NCI-H510A treated with DMSO at 0.1 percent for 48 hours (cell line): ENCODE measurements around the gene YJU2.
"Not testable (repeated sequence)": the region's sequence is repeated elsewhere in the genome, so short reads cannot be mapped to it uniquely, and the experiment has no call there.

Experiments used
- DNase-seq: peaks from one replicate; lab custom pipeline; 2025; lab: John Stamatoyannopoulos, UW

YJU2 gene

GRCh38 chr19:4267901-4268815 lies 21.3 kb downstream of the YJU2 start:
- DNase-seq = no peak

DNA sequence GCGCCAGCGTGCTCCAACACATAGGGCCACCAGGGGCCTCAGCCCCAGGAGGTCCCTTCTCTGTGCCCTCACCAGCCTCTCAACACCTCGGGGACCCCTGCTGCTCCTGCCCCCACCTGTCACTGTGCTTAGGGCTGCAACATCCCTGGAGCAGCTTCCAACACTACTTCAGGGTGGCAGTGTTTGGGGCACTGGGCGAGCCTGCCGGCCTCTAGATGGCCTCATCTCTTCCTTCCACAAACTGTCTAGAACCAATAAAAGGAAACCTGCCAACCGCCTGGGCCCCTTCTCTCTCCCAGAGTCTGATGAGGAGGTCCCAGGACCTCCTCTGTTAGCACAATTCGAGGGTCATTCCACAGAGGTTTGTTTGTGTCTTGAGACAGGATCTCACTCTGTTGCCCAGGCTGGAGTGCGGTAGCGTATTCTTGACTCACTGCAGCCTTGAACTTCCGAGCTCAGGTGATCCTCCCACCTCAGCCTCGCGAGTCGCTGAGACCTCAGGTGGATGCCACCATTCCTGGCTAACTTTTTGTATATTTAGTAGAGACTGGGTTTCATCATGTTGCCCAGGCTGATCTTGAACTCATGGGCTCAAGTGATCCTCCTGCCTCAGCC lies 22.0 kb downstream of the YJU2 start:
- no peak for DNase-seq

DNA sequence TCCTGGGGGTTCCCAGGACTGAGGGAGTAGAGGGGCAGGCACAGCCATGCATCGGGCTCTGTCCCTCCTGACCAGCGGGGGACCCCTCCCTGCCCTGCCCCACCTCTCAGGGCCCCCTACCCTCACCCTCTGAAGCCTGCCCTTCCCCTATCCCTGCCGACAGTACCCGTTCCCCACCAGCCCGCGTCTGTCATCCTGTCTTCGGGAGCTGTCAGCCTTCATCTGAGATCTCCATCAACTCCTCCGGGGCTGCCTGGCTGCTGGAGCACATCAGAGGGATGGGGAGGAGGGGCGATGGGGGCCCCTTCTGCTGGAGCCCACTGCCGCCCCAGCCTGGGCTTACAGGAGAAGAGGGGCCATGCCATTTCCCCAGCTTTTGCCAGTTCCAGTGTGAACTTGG lies 26.0 kb downstream of the YJU2 start:
- no peak for DNase-seq

- not testable (repeated sequence) for DNase-seq
Measured at GRCh38 chr19:4274321-4274686, 27.4 kb downstream of the YJU2 start.

DNA sequence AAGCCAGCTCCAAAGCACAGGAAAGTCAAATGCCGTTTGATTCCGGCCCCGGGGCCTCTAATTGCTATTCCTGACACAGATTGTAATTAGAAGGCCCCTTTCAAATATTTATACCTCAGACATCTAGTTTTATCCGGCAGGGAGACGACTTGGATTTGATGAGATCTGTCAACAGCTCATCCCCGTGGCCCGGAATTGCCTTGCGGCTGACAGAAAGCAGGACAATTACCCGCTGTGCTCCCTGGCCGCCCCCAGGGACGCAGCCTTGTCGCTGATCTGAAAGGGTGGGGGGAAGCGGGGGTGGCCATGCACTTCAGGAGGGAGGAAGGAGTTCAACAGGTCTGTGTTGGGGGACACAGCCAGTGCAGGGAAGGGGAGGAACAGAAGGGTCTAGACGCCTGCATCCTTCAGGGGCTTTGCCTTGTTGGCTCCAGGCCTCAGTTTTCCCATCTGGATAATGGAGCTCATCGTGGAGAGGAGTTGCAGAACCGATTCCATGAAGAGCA lies 30.4 kb downstream of the YJU2 start:
- no peak for DNase-seq

DNA sequence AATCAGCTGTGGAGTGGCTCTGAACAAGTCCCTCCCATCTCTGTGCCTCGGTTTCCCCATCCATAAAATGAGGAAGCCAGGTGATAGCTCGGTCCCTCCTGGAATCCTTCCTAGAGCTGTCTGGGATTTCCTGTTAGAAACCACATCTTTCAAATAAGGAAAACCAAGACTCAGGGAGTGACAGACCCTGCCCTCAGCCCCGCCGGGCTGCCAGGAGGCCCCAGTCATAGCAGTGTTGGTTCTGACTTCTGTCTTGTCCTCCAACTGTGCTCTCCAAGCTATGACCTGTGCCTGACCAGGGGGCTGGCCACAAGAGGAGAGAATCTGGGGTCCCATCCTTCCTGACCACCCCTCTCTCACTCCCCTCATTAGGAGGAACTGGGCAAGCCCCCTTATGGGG lies 31.1 kb downstream of the YJU2 start:
- DNase-seq = no peak

- DNase-seq = no peak
Measured at GRCh38 chr19:4278419-4279266, 31.8 kb downstream of the YJU2 start, which contains the start of gene SHD. Gene SHD (plus strand): TSS chr19:4279266. CDS start chr19:4280064, 798 bp downstream.

GRCh38 chr19:4279267-4279529 lies 32.3 kb downstream of the YJU2 start:
- DNase-seq = no peak

DNA sequence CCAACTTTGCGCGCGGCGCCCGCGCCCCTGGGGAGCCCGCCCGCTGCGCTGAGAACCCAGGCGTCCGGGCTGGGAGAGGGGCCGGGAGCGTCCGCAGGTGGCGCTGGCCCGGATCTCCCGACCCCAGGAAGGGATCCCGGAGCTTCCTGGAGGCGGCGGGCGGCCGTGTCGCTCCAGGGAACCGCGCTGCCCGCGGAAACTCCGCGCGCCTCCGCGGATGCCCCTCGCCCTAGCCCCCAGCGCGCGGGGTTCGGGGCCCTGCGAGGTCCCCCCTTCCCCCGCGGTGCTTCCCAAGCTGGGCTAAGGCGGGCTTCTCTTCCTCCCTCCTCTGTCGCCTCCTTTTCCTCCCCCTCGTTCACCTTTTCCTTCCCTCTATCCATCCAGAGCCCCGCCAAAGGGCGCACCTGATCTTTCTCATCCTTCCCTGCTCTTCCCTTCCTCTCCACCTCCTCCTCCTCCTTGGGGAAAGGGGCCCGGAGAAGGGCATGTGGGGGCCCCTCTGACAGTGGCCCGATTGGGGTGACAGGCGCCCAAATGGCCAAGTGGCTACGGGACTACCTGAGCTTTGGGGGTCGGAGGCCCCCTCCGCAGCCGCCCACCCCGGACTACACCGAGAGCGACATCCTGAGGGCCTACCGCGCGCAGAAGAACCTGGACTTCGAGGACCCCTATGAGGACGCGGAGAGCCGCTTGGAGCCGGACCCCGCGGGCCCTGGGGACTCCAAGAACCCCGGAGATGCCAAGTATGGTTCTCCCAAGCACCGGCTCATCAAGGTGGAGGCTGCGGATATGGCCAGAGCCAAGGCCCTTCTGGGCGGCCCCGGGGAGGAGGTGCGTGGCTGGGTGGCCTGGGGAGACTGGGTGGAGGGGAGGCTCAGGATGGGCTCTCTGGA lies 32.9 kb downstream of the YJU2 start:
- no peak for DNase-seq

DNA sequence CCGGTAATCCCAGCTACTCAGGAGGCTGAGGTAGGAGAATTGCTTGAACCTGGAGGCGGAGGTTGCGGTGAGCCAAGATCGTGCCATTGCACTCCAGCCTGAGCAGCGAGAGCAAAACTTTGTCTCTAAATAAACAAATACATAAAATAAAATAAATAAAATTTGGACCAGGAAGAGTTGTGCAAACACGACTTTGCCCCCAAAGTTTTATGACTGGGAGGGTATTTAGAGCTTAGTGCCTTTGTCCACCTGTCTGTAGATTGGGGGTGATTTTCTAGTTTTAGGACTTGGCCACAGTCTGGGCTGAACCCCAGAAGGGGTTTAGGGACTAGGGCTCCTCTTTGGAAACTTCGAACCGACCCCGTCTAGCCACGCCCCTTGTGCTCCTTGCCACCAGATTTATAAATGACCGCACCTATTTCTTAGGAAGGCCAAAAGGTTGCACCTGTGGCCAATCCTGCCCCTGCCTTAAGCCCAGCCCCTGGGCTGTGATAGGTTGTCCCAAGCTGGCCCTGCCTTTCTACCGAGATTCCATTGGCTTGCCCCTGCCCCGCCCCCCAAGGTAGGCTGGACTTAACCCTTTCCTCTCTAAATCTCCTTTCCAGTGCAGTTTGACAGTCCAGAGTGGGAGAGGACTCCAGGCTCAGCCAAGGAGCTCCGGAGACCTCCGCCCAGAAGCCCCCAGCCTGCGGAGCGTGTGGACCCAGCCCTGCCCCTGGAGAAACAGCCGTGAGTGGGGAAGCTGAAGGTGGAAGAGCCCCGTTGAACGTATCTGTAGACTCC lies 37.5 kb downstream of the YJU2 start:
- DNase-seq = no peak

GRCh38 chr19:4284974-4285373 lies 38.1 kb downstream of the YJU2 start:
- DNase-seq = no peak

DNA sequence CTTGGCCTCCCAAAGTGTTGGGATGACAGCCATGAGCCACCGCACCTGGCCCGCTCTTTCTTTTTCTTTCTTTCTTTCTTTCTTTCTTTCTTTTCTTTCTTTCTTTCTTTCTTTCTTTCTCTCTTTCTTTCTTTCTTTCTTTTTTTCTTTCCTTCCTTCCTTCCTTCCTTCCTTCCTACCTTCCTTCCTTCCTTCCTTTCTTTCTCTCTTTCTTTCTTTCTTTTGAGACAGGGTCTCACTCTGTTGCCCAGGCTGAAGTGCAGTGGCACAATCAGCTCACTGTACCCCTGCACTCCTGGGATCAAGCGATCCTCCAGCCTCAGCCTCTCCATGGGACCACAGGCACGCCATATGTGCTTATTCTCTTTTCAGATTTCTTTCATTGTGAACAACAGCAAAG lies 39.3 kb downstream of the YJU2 start:
- not testable (repeated sequence) for DNase-seq

DNA sequence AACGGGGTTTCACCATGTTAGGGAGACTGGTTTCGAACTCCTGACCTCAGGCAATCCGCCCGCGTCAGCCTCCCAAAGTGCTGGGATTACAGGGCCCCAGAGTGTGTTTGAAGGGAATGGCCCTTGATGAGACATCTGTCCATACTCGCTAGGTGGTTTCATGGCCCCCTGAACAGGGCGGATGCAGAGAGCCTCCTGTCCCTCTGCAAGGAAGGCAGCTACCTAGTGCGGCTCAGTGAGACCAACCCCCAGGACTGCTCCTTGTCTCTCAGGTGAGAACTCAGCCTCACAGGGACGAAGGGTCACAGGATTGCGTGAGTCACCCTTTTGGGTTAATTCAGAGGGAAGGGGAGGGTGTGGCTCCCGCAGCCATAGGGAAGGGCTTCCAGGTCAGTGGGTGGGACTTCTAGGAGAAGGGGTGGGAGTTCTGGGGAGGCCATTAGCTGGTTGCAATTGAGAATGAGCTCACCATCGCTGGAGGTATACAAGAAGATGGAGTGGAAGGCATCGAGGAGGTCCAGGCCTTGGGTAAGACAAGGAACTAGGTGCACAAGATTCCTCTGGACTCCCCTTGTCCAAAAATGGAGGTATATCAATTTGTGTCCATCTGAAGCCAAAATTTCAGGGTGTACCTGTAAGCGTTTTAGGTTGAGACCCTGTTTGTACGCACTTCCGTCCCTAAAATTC lies 41.4 kb downstream of the YJU2 start:
- no peak for DNase-seq

DNA sequence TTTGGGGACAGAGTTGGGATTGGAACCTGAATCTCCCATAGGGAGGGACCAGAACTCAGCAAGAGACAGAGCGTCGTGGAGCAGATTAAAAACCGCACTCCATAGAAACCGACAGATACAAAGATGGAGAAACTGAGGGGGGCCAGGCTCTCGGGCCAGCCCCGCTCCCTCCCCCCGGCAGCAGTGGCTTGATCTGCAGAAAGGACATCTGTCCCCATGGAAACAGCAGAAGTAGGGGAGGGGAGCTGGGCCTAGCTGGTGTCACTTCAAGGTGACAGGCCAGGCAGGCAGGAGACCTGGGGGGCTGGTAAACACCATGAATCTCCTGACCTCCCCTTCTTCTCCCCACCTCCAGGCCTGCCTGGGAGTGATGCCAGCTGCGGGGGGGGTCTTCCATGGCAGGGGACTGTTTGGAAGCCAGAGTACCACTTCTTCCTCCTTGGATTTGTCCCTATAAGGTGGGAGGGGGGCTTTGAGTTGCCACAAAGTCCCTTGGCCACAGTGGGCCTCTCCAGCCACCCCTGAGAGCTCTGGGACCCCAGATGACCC lies 44.4 kb downstream of the YJU2 start:
- DNase-seq = no peak

- no peak for DNase-seq
Measured at GRCh38 chr19:4292515-4292914, 45.6 kb downstream of the YJU2 start.

- no peak for DNase-seq
Measured at GRCh38 chr19:4294389-4294788, 47.5 kb downstream of the YJU2 start.

GRCh38 chr19:4295972-4296771 lies 49.3 kb downstream of the YJU2 start:
- peak; percentile 13 for DNase-seq

DNA sequence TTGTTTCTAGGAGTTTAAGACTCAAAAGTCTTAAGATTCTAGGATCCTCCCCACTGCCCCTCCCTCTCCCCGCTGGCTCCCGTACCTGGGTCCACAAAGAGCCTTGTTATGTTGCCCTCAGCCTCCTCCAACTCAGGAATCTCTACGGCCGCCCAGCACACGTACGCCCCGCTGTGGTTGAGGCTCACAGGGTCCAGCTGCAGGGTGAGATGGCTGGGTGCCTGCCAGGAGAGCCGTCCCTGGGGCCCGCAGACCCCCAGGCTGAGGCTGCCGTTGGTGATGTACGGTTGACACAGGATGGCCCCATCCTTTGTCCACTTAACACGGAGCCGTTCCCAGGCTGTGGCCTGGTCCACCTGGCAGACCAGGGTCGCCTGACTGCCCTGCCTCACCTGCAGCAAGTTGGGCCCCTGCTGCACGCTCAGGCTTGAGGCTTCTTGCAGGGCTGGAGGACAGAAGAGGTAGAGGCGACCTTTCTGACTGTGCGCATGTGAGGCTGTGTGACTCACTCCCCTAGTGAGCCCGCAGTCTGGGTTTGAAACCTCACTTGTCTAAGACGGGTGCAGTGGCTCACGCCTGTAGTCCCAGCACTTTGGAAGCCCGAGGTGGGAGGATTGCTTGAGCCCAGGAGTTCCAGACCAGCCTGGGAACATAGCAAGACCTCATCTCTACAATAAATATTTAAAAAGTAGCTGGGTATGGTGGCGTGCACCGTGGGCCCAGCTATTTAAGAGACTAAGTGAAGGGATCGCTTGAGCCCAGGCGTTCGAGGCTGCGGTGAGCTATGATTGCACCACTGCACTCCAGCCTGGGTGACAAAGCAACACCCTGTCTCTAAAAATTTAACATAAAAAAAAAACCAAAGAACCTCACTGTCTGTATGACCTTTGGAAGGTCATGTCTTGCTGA lies 51.3 kb downstream of the YJU2 start:
- DNase-seq = no peak
